GM18498 (cell line): ENCODE data around the gene NIPBL.
"Not testable (repeated sequence)": the region's sequence is repeated elsewhere in the genome, so short reads cannot be mapped to it uniquely, and the experiment has no call there.

Experiments used
- ATAC-seq: cut with Tn5 transposase; IDR thresholded peaks from one replicate; pipeline ENCODE4 v1.9.1; 2021; ENCODE audit warnings: mild to moderate bottlenecking, moderate library complexity; ENCODE audit not compliant: unreplicated experiment

The NIPBL gene

DNA sequence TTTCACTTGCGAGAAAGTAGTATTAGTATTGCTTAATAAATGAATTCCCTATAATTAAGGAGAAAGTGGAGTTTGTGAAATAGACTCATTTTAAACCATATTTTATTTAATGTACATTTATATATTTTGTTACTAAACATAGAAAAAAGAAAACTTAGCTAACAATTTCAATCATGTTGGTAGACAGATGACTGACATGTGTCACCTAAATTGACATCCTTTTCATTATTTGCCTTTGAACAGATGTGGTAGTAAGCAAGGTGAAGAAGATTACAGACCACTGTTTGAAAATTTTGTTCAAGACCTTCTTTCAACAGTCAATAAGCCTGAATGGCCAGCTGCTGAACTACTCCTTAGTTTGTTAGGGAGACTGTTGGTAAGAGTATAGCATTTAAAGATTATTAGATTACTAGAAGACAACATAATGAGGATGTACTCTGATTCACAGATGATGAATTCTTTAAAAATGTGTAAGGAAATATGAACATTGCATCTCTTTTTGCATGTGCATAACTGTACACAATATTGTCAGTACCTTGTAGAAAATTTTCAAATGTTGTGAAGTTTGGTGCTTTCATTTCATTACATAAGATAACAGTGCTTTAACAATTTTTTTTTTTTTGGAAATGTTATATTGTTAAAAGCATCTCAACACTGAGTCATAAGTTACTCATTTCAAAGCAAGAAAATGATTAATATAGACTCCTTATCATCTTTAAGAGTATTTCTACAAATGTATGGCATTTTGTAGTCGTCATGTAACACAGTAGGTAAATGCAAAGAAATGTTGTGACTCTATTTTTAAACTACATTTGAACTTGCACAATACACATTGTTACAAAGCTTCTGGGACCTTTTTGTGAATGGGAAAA, 139.5 kb downstream of the NIPBL start:
- ATAC-seq: no peak

DNA sequence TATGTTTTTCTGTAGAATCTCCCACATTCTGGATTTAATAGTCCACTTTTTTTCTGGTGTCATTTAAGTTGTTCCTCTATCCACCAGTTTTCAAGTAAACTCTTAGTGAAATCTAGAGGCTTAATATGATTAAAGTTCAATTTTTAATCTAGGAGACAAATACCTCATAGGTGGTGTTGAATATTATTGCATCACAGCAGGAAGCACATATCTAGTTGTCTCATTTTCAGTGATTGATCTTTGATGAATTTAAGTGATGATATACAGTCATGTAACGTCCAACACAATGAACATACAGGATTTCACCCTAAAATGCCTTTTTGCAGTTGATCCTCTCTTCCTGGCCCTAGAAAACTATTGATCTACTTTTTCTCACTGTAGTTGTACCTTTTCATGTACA, 152.3 kb downstream of the NIPBL start:
- ATAC-seq: no peak

DNA sequence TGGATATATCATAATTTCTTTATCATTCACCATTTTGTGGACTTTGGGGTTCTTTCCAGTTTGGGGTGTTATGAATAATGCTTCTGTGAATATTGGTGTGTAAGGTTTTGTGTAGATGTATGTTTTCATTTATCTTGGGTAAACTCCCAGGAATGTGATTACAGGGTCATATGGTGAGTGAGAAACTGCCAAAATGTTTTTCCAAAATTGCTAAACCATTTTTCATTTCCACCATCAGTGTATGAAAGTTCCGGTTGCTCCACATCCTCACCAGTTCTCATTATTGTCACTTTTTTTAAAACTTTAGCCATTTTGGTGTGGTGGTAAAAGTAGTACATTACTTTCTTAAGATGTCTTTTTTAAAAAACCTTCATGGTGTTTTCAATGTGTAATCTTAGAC, 152.9 kb downstream of the NIPBL start:
- no peak for ATAC-seq

DNA sequence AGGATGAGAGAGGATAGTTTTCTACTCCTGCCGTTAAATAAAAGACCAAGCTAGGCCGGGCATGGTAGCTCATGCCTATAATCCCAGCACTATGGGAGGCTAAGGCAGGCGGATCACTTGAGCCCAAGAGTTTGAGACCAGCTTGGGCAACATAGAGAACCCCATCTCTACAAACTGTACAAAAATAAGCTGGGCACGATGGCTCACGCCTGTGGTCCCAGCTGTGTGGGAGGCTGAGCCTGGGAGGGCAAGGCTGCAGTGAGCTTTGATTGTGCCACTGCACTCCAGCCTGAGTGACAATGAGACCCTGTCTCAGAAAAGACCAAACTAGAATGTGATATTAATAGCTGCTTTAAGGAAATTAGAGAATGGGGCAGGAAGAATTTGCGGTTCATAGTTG, 158.4 kb downstream of the NIPBL start:
- no peak for ATAC-seq

DNA sequence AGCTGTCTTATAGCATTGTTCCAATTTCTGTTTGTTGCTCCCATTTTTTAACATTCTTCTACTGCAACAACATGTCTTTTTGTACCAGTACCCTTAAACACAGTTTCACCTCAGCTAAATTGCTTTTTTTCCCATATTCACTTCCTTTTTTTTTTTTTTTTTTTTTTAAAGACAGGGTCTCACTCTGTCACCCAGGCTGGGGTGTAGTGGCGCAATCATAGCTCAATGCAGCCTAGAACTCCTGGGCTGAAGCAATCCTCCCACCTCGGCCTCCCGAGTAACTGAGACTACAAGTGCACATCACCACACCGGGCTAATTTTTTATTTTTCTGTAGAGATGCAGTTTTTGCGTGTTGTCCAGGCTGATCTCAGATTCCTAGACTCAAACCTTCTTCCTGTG, 161.3 kb downstream of the NIPBL start:
- ATAC-seq: no peak

DNA sequence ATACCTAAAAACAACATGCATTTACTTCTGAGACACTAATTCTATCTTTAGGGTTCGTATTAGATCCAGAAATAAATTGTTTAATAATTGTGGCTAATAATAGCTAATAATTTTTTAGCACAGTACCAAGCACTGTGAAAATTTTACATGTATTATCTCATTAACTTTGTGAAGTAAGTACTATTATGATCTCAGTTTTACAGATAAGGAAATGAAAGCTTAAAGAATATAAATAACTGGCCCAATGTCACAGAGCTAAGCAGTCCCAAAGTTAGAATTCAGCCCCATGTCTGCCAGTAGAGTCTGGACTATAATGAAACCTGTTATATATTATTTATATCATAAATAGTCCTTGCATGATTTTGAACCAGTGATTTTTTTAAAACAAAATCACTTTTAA, 163.3 kb downstream of the NIPBL start:
- no peak for ATAC-seq

DNA sequence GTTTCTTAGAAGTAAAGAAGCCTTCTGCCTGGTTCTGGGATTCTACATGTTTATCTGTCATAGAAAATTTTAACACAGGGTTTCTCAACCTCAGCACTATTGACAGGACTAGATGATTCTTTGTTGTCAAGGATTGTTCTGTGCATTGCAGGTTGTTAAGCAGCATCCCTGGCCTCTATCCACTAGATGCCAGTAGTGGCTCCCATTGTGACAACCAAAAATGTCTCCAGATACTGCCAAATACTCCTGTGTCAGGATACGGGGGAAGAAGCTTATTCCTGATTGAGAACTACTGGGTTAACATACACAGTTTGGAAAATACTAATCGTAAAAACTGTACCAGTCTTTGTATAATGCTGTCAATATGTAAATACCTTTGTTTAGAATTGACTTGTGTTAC, 167.1 kb downstream of the NIPBL start:
- no peak for ATAC-seq

DNA sequence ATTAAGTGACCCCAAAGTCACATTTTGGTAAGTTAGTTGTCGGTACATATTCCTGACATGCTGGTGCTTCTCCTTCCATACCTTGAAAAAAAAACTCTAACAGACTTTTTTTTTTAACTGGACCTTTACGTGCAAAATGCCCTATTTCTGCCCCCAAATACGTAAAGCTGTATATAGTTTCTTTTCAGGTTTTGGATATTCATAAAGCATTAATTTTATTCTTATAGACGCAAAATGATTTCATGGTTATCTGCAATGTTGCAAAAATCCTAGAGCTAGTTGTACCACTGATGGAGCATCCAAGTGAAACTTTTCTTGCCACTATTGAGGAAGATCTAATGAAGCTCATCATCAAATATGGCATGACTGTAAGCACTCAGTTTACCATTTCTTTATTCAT, 167.6 kb downstream of the NIPBL start:
- ATAC-seq: no peak

DNA sequence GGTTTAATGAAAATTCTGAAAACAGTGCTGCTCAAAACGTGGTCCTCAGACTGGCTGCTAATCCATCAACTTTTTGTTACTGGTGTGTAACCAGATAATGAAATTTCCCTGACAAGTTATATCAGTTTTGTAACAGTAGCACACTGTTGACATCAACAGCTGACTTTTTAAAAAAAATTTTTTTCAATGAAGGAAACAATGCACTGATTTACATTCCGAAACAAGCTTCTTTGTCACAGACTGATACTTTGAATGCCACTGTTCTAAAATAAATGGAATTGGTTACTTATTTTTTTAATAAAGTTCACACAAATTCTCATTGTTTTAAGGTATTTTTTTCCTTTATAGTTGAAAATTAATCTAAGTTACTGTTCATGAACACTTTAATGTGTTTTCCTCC, 169.1 kb downstream of the NIPBL start:
- no peak for ATAC-seq

DNA sequence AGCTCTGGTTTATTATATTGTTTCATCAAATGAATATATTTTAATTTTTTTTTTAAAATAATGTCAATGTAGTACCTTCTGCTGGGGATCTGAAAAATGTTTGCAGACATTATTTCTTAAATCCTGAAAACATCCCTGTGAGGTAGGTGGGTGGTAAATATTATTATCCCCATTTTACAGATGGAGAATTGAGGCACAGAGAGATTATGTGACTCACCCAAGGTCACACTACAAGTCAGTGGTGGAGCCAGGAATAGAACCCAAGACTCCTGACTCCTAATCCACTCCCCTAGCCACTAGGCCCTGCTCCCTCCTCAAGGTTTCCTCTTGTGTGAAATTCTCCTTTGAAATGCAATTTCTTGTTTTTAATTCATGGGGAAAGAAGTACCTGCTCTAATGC, 171.4 kb downstream of the NIPBL start:
- ATAC-seq: no peak

DNA sequence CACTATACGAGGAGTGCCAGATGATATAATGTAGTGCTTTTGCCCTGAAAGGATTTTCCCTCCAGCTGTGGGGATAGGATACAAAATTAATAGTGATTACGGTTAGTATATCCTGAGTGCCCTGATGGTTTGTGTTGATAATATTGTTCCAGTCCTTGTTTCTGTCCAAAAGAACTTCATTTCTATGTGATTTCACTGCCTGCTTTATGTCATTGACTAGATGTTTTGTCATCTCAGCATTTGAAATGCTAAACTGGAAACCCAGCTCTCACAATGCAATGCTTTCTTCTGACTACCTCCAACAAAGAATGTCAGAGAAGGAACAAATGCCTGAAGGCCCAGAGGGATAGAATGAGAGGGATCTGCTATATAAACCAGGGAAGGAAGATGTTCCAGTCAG, 177.8 kb downstream of the NIPBL start:
- ATAC-seq: no peak

DNA sequence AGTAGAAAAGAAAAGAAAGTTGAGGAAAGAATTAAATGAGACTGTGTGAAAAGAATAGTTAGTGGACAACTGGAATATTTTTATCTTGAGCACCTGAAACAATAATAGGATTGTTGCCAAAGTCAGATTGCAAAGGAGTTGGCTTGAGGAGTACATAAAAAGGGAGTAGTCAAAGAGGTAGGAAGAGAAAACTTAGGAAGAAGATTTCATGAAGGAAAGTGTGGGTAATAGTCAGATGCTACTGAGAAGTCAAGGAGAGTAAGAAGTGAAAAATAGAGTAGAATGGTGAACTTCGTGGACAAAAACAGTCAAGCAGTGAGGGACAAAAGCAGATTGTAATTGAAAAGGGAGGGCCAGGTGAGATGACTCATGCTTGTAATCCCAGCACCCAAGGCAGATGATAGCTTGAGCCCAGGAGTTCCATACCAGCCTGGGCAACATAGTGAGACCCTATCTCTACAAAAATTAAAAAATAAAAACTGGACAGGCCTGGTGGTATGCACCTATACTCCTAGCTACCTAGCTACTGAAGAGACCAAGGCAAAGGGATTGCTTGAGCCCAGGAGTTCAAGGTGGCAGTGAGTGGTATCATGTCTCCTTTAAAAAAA, 178.9 kb downstream of the NIPBL start:
- no peak for ATAC-seq

DNA sequence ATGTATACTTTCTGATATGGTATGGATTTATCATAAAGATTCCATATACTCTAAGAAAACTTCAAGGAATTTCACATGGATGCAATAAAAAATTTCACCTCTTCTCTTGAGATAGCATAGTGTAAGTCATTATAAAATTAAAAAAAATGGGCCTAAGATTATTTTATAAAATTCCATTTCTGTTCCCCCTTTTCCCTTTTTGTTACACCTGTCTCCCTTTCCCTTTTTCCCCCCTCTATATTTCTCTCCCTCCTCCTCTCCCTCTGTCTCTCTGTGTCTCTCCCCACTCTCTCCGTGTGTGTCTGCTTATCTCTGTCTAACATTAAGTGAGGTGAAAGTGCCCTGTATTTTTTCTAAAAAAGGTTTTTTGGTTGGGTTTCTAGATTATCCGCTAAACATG, 180.2 kb downstream of the NIPBL start:
- ATAC-seq: no peak

DNA sequence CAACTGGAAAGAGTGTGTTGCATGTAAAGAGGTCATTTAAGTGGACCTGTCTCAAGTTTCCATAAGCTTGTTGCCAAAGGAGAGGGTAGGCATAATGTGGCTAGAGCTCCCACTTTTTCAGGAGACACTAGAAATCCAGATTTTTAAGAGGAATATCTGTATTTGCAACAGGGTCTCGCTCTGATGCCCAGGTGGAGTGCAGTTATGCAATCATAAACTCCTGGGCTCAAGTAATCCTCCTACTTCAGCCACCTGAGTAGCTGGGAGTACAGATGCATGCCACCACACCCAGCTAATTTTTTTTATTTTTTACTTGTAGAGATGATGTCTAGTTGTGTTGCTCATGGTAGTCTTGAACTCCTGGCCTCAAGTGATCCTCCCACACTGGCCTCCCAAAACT, 183.5 kb downstream of the NIPBL start:
- ATAC-seq: no peak

DNA sequence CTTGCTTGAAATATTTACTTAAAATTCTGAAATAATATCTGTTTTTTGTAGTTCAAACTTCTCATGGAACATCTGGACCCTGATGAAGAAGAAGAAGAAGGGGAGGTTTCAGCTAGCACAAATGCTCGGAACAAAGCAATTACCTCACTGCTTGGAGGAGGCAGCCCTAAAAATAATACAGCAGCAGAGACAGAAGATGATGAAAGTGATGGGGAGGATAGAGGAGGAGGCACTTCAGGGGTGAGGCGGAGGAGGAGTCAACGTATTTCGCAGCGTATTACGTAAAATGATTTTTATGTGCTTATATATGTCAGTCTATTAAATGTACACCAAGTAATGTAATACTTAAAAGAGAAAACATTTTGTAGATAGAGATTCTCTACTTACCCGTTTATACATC, 187.2 kb downstream of the NIPBL start:
- no peak for ATAC-seq

DNA sequence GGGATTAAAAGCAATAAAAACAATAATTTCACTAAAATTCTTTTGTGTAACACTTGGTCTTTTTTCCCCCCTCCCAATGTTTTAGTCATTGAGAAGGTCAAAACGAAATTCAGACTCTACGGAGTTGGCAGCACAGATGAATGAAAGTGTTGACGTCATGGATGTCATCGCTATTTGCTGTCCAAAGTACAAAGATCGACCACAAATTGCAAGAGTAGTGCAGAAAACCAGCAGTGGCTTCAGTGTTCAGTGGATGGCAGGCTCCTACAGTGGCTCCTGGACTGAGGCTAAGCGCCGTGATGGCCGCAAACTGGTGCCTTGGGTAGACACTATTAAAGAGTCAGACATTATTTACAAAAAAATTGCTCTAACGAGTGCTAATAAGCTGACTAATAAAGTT, 187.9 kb downstream of the NIPBL start:
- ATAC-seq: no peak

DNA sequence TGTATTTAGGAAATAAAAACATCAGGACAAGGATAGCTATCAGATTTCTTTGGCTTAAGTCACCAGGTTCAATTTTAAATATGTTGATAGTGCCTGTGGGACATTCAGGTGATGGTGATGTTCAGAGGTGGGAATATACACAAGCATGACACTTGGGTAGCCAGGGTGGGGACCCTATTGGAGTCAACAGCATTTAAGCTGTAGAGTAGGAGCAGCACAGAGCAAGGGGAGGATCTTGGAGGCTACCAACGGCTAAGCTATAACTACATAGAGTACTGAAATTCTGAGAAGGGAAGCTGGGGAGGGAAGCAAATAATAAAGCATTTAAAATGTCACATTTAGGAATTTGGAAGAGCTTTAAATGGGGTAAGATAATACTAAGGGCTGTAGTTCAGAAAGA, 194.9 kb downstream of the NIPBL start:
- ATAC-seq: no peak

DNA sequence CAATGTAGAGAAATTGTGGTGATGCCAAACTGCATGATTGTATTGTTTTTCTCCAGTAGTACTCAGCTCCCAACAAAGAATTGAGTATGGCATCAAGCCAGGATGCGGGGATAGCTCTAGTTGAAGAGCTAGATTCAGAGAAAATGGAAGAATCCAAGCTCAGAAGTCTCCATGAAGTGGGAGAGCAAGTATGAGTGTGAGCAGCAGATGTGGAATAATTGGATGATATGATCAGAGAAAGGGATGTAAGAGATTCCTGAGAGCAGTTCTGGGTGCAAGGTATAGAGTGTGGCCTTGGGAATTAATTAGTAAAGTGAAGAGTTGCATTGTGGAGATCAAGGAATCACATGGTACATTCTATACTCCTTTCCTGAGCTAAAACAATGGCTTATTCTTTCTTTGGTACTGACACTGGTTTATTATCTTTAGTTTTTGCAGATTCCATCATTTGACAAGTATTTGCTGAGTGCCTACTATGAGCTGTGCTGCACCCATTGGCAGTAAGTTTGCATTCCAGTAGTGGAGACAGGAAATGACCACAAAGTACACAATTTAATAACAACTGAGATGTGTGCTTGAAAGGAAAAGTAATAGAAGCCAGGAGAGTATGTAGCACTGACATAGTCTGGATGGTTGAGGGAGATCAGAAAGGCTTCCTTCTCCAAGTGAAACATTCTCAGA, 195.5 kb downstream of the NIPBL start:
- ATAC-seq: no peak

DNA sequence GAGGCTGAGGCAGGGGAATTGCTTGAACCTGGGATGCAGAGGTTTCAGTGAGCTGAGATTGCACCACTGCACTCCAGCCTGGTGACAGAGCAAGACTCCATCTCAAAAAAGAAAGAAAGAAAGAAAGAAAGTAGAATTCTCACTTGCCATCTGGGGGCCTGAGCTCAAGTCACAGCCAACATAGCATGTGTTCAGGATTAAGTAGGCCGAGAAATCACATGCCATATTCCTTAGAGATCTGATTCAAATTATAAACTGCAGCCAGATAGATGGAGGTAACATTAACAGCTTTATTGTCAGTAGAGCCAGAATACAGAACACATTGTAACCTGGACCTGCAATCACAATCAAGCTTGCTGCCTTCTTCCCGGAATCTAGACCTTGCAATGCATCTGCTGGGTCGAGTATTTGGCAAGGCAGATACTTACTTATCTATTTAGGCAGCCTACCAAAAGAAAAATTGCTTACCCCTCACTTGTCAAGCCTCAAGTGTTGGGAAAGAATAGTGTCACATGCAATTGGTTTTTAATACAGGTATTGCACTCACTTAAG, 198.9 kb downstream of the NIPBL start:
- no peak for ATAC-seq

DNA sequence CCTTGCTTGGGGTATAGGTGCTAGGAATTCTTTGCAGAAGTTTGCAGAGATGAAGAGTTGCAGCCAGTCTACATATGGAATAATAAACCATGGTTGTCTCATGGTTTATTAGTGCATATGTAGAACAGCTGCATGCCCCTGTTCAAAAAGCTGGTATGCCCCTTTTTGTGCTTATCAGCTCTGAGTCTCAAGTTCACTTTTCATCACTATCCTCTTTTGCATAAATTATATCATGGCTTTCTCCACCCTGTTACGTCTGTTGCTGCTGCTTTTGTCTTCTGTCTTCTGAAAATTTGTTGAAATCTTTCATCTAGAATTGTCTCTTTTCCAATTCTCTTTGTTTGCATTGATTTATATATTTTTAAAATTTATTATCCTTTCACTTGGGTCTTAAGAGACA, 200.6 kb downstream of the NIPBL start:
- no peak for ATAC-seq

DNA sequence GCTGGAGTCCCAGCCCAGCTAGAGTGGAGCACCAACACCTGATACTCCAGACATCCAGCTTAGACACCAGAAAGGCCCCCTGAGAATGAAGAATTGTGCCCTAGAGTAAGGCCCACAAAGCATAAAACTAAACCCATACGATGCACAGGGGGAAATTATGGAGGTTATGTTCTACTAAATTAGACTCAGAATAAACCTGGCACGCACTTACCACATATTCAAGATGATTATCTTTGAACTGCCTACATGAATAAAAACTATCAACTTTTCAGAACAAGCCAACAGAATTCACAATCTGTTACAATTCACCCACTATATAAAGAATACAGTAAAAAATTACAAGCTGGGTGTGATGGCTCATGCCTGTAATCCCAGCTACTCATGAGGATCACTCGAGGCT, 204.1 kb downstream of the NIPBL start:
- ATAC-seq: no peak

DNA sequence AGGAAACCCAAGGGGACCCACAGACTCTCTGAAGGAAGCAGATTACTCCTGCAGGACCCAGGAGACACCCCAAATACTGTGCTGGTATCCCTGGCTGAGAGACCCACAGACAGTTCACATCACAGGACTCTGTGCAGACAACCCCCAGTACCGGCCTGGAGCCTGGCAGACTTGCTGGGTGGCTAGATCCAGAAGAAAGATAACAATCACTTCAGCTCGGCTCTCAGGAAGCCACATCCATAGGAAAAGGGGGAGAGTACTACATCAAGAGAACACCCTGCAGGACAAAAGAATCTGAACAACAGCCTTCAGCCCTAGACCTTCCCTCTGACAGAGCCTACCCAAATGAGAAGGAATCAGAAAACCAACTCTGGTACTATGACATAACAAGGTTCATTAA, 206.4 kb downstream of the NIPBL start:
- ATAC-seq: not testable (repeated sequence)
